GM06990 (cell line): ENCODE data around the gene CARD10.

Experiments used
- DNase-seq: peaks from one replicate; pipeline ENCODE4 v3.0.0-alpha.2; 2011; ENCODE audit not compliant: insufficient read length; ENCODE audit errors: extremely low read depth
- H3K27me3 ChIP-seq: replicated peaks from 2 replicates; pipeline ENCODE4 v1.6.0; 2011; ENCODE audit warnings: low read length; ENCODE audit not compliant: control insufficient read depth, insufficient read depth
- H3K36me3 ChIP-seq: 2 replicates; pipeline ENCODE4 v1.5.1; 2011; ENCODE audit warnings: low read length; ENCODE audit not compliant: control insufficient read depth, insufficient read depth
- H3K4me3 ChIP-seq: replicated peaks from 2 replicates; pipeline ENCODE4 v1.5.1; 2011; ENCODE audit warnings: low read depth, mild to moderate bottlenecking, control low read depth, low read length
- TF ChIP-seq, protein P1 (sequence below): IDR thresholded peaks from 2 replicates; pipeline ENCODE4 v1.5.1; 2011; ENCODE audit warnings: low read length, control low read depth, mild to moderate bottlenecking, inconsistent platforms; ENCODE audit not compliant: insufficient read depth, poor library complexity, severe bottlenecking

CARD10 gene

DNA sequence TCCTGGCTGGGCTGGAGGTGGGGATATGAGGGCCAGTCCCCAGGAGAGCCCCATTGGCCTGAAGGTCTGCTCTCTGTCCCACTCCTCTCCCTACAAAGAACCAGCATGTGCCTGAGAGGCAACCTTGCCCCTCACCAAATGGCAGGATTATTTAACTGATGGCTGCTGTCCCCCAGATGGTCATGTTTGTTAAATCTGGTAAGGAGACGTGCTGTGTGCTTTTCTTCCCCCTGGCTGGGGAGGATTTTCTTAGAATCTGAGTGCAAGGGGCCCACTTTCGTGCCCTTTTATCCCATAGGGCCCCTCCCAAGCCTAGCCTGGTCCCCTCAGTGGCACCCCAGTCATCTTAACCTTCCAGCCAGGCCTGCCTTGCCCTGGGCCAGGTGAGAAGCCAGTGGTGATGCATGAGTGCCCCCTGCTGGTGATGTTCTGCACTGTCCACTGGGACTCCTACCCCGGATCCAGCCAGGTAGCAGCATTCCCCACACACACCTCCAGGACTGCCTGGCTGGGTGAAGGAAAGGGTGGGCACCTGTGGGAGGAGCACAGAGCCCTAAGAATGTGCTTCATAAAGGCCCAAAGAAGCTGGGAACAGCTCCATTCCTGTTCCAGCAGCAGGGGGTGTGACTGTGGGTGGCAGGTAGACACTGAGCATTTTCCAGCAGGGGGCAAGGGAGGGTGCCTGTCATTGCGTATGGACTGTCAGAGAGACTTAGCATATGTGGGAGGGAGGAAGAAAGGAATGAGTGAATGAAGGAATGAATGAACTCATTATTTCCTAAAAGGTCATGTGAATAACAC lies 61.9 kb downstream of the CARD10 start:
- TF ChIP-seq, protein P1, sequence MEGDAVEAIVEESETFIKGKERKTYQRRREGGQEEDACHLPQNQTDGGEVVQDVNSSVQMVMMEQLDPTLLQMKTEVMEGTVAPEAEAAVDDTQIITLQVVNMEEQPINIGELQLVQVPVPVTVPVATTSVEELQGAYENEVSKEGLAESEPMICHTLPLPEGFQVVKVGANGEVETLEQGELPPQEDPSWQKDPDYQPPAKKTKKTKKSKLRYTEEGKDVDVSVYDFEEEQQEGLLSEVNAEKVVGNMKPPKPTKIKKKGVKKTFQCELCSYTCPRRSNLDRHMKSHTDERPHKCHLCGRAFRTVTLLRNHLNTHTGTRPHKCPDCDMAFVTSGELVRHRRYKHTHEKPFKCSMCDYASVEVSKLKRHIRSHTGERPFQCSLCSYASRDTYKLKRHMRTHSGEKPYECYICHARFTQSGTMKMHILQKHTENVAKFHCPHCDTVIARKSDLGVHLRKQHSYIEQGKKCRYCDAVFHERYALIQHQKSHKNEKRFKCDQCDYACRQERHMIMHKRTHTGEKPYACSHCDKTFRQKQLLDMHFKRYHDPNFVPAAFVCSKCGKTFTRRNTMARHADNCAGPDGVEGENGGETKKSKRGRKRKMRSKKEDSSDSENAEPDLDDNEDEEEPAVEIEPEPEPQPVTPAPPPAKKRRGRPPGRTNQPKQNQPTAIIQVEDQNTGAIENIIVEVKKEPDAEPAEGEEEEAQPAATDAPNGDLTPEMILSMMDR = peak; percentile 95
- Histone ChIP-seq H3K4me3 (no peak overlapping the region), H3K36me3 (no peaks in the 10 kb centered on the region), H3K27me3 (no peaks in the 10 kb centered on the region)
- DNase-seq = peak; percentile 46

DNA sequence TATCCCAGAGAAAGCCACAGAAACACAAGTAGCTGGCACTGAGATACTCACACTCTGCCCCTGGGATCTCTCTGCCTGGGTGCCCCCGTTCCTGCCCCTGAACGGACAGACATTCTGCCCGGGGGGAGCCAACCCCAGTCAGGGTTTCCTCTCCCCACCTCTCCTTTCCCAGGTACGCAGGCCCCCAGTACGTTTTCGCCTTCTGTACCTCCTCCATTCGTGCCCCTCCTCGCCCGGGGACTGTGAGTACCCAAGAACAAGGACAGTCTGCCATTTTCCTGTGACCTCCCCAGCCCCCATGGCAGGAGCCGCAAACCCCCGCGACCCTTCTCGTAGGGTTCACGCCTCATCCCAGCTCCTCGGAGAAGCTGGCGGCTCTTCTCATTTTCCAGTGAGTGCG lies 62.9 kb downstream of the CARD10 start:
- Histone ChIP-seq H3K4me3 (no peak overlapping the region), H3K36me3 (no peaks in the 10 kb centered on the region), H3K27me3 (no peaks in the 10 kb centered on the region)
- TF ChIP-seq, protein P1 = no peak
- DNase-seq = no peak

DNA sequence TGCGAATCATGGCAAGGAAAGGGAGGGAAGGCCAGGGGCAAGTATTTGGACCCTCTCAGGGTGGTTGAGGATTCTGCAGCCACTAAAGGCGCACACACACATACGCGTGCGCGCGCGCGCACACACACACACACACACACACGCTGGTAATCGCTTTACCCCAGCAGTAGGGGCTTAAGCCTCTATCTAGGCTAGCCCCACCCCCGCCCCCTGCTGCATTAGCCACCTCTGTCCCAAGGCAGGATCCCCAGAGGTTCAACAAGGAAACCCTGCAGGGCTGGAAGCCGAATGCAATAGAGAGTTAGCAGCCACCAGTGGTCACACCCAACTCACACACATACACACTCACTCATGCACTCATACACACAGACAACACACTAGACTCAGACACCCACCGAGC lies 63.3 kb downstream of the CARD10 start:
- TF ChIP-seq, protein P1 = no peak
- no peak for DNase-seq
- H3K4me3 ChIP-seq = no peak overlapping the region
- no peaks in the 10 kb centered on the region for H3K36me3 ChIP-seq
- H3K27me3 ChIP-seq = no peaks in the 10 kb centered on the region

DNA sequence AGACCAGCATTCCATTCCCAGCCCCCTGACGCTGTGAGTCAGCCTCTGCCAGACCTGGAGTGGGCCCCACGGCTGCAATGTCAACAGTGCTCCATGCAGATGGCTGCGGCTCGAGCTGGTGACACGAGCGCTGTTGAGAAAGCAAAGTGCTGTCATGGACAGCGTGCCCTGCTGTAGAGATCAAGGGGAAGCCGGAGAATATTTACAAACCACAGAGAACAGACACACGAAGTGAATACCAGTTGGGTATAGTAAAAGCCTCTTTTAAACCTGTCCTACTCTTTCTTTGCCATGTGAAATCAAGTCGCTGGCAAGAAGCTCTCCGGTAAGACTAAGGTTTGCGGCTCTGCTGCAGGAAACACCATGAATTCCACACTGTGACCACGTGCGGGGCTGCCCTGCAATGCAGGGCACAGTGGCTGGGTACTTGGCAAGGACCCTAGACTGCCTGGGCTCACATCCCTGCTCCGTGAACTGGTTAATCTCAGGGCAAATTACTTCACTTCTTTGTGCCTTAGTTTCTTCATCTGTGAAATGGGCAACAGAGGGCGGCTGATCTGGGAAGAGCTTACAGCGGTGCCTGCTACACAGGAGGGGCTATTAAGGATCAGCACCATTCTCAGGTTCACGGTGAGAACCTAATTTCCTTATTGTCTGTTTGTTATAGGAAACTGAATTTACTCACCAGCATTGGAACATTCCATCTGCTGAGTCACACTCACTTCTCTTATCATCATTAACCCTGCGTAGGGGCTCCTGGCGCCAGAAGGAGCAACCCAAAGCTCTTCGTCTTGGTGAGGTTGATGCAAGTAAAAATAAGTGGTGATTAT lies 64.1 kb downstream of the CARD10 start:
- H3K4me3 ChIP-seq = no peak overlapping the region
- H3K27me3 ChIP-seq = no peaks in the 10 kb centered on the region
- no peak for DNase-seq
- TF ChIP-seq, protein P1 = no peak
- no peaks in the 10 kb centered on the region for H3K36me3 ChIP-seq

DNA sequence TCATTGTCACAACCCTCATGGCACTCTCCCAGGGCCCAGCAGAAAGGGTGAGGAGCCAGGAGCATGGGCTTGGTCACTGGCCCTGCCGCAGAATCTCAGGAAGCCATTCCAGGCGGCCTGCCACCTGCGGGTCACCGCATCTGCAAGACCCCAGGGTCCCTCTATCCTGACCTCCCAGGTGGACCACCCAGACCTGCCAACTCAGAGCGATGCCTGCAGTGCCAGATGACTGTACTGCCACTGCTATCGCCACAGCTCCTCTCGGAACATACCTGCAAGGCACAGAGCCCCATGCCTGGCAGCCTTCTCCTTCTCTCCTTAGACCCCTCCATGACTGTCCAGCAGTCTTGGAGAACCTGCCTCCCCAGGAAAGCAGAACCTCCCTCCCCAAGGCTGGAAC lies 65.5 kb downstream of the CARD10 start:
- Histone ChIP-seq H3K4me3 (no peak overlapping the region), H3K27me3 (no peaks in the 10 kb centered on the region), H3K36me3 (no peaks in the 10 kb centered on the region)
- TF ChIP-seq, protein P1 = no peak
- no peak for DNase-seq
